B cell (primary cell): Measurements from ENCODE around the gene PAF1. TPM values are rescaled to one million over a fixed set of nuclear protein-coding genes. Genes with fewer than 3 reads are reported as not detected.

Experiments used
- ATAC-seq: fragments of 200-7000 bp; cut with Tn5 transposase; one replicate; pipeline ENCODE4 v1.10.0; 2021; ENCODE audit warnings: low read depth, mild to moderate bottlenecking, moderate number of reproducible peaks, moderate library complexity
- CTCF ChIA-PET: fragments of 350-600 bp; sonication (Branson Sonifier 250); formaldehyde crosslinking; loops from one replicate; lab custom pipeline; 2021; ENCODE audit warnings: antibody characterized with exemption, inconsistent platforms; lab: Charles Lee
- POLR2A ChIA-PET: fragments of 350-600 bp; sonication (Branson Sonifier 250); formaldehyde crosslinking; loops from one replicate; lab custom pipeline; 2021; ENCODE audit warnings: antibody characterized with exemption; lab: Charles Lee
- DNase-seq: peaks from one replicate; pipeline ENCODE4 v3.0.0; 2013
- H2AFZ ChIP-seq: 2 replicates; pipeline ENCODE4 v1.6.1; 2012; ENCODE audit warnings: mild to moderate bottlenecking, low read depth, low read length; ENCODE audit not compliant: insufficient read depth, poor library complexity, severe bottlenecking
- H3K27ac ChIP-seq, 2 donors: 1 replicate in 1 of 2; 2 replicates in 1 of 2; pipeline ENCODE4 v1.5.1; 2012 to 2013; ENCODE audit warnings: low read length in 2 of 2, mild to moderate bottlenecking in 2 of 2, moderate library complexity in 1 of 2
- H3K27me3 ChIP-seq, 4 experiments: fragments of 200-600 bp in 1 of 4; sonication (generic) in 1 of 4; replicated peaks in 1 of 4; 1 replicate in 2 of 4; 2 replicates in 2 of 4; pipeline versions ENCODE4 v1.6.1 to v1.7.0; 2013 to 2016; ENCODE audit warnings: low read length in 3 of 4, mild to moderate bottlenecking in 2 of 4, mixed read lengths in 1 of 4, moderate library complexity in 1 of 4; ENCODE audit not compliant: insufficient read depth in 4 of 4, control insufficient read depth in 3 of 4; ENCODE audit errors: control extremely low read depth in 1 of 4
- H3K36me3 ChIP-seq, 2 experiments: replicated peaks in 1 of 2; 1 replicate in 1 of 2; 2 replicates in 1 of 2; pipeline versions ENCODE4 v1.6.1 to v1.7.1; 2013; ENCODE audit warnings: low read length in 1 of 2; ENCODE audit not compliant: insufficient read depth in 2 of 2, control insufficient read depth in 1 of 2; ENCODE audit errors: control extremely low read depth in 1 of 2, extremely low read depth in 1 of 2
- H3K4me1 ChIP-seq, 2 donors: fragments of 200-600 bp in 1 of 2; sonication (generic) in 1 of 2; 1 replicate in 1 of 2; 2 replicates in 1 of 2; pipeline versions ENCODE4 v1.5.1 to v1.6.1; 2013 to 2017; ENCODE audit warnings: low read length in 2 of 2; ENCODE audit not compliant: control insufficient read depth in 2 of 2, insufficient read depth in 2 of 2
- H3K4me2 ChIP-seq: replicated peaks from 2 replicates; pipeline ENCODE3; 2012; ENCODE audit warnings: mild to moderate bottlenecking, low read depth, low read length; ENCODE audit not compliant: poor library complexity, severe bottlenecking
- H3K4me3 ChIP-seq, 5 experiments: fragments of 200-600 bp in 1 of 5; sonication (generic) in 1 of 5; 1 replicate in 3 of 5; 2 replicates in 2 of 5; pipeline versions ENCODE4 v1.5.1 to v1.7.0; 2011 to 2016; ENCODE audit warnings: low read length in 4 of 5, mild to moderate bottlenecking in 4 of 5, low read depth in 2 of 5, control low read depth in 1 of 5, moderate library complexity in 1 of 5; ENCODE audit not compliant: insufficient read depth in 1 of 5; ENCODE audit errors: control extremely low read depth in 1 of 5, extremely low read depth in 1 of 5
- H3K79me2 ChIP-seq: fragments of 200-600 bp; sonication (generic); one replicate; pipeline ENCODE4 v1.6.0; 2016; ENCODE audit warnings: low read length; ENCODE audit not compliant: control insufficient read depth, insufficient read depth
- H3K9ac ChIP-seq: fragments of 200-600 bp; sonication (generic); 2 replicates; pipeline ENCODE4 v1.6.1; 2017; ENCODE audit warnings: mild to moderate bottlenecking, low read length, moderate library complexity
- H3K9me3 ChIP-seq, 3 donors: one replicate each; pipeline versions ENCODE4 v1.6.1 to v1.7.1; 2013; ENCODE audit warnings: low read length in 2 of 3; ENCODE audit not compliant: control insufficient read depth in 2 of 3, insufficient read depth in 1 of 3; ENCODE audit errors: control extremely low read depth in 1 of 3
- H4K20me1 ChIP-seq: 2 replicates; pipeline ENCODE4 v1.6.0; 2012; ENCODE audit warnings: mild to moderate bottlenecking, low read length; ENCODE audit not compliant: insufficient read depth, control insufficient read depth, poor library complexity, severe bottlenecking
- H3K27ac Mint-ChIP-seq: one replicate; pipeline ENCODE4 v1.8.0; 2021; ENCODE audit warnings: mixed read lengths
- H3K27me3 Mint-ChIP-seq: one replicate; pipeline ENCODE4 v1.8.0; 2021; ENCODE audit warnings: mixed read lengths
- H3K4me1 Mint-ChIP-seq: one replicate; pipeline ENCODE4 v1.8.0; 2021; ENCODE audit warnings: mixed read lengths
- H3K4me3 Mint-ChIP-seq: one replicate; pipeline ENCODE4 v1.8.0; 2021; ENCODE audit warnings: mixed read lengths
- H3K9me3 Mint-ChIP-seq: one replicate; pipeline ENCODE4 v1.8.0; 2022; ENCODE audit warnings: mixed read lengths; ENCODE audit not compliant: insufficient read depth
- EZH2 ChIP-seq: IDR thresholded peaks from 2 replicates; pipeline ENCODE4 v1.6.1; 2012; ENCODE audit warnings: borderline replicate concordance, low read depth, mild to moderate bottlenecking, moderate library complexity, low read length; ENCODE audit not compliant: insufficient read depth, poor library complexity, severe bottlenecking
- WGBS: methylation state at CpG from one replicate; pipeline ENCODE4 v1.1.5; 2013; ENCODE audit warnings: missing lambda C conversion rate; ENCODE audit not compliant: insufficient coverage; 5-methylcytosine and 5-hydroxymethylcytosine counted together
- intact Hi-C: fragments of 100-400 bp; cut with micrococcal nuclease; formaldehyde crosslinking; loops from one replicate; pipeline ENCODE4 v1.10.0; 2022
- polyA plus RNA-seq: library from polyadenylated mRNA; depleted of rRNA; stranded (reverse); fragments of >200 nt; gene quantifications from 2 replicates; pipeline ENCODE4 v1.2.3, GENCODE V29; 2012
- total RNA-seq, 2 donors: library from RNA; stranded (reverse); fragments of 120-200 nt in 1 of 2; gene quantifications; 1 replicate in 1 of 2; 2 replicates in 1 of 2; pipeline versions ENCODE4 v1.2.3 to v1.2.4, GENCODE V29; 2013 to 2022
- TF ChIP-seq, protein P1 (sequence below): fragments of 200-600 bp; IDR thresholded peaks from one replicate; pipeline ENCODE4 v1.8.0; 2022; ENCODE audit warnings: antibody characterized with exemption, mild to moderate bottlenecking

PAF1 gene
- total and polyA plus RNA-seq, 2 donors (not counting 1 experiment from before 2014, with no cell fraction given): 59.9 to 387 TPM

DNA sequence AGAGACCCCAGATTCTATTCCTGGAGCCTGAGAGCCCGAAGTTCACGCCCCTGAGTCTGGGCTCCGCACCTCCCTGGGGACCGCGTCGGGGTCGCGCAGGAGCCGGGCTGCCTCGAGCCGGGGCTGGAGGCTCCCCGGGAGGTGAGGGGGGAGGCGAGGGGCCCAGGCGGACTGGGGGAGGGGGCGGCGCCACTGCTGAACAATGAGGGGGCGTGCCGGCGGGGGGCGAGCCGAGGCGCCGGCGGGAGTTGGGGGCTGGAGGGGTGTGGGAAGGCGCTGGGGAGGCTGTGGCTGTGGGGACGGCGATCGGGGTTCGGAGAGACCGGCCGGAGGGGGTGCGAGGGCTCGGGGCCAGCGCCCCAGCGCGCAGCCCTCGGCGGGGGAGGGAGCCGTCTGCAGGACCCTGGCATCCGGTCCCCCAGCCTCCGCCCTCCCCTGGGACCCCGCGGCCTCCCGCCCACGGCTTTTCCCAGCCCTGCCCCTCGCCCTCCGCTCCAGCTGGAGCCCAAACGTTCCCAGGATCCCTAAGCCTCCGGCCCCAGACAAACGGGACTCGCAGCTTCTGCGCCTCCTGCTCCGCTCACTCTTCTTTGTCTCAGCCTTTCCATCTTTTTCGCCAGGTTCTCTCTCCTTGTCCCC, 22.5 kb upstream of the PAF1 start:
- Mint-ChIP-seq H3K4me1 (peaks cover 49% of the 10 kb centered on the region), H3K9me3 (no peaks in the 10 kb centered on the region), H3K27me3 (no peaks in the 10 kb centered on the region), H3K4me3 (peak overlapping the region; percentile 94), H3K27ac (peak overlapping the region; percentile 99)
- 4% methylated on average over 48 of the region's 54 CpGs for WGBS
- peak overlapping the region; percentile 96 for H3K9ac ChIP-seq
- ATAC-seq: no peak
- peak overlapping the region; percentile 100 for H3K4me2 ChIP-seq
- H3K4me3 ChIP-seq: peak overlapping the region; percentile 74 to 93 (median 92)
- peak overlapping the region; percentile 96 to 100 for H3K27ac ChIP-seq
- POLR2A ChIA-PET: interaction anchor here (1.0 to 2.5 kb wide), 4 partner anchors 9 to 22 kb away, joined by 3 to 54 read pairs (median 5); partner anchors contain the start of gene RPS16
- no peaks in the 10 kb centered on the region for H3K27me3 ChIP-seq
- no peak for TF ChIP-seq EZH2
- TF ChIP-seq, protein P1, sequence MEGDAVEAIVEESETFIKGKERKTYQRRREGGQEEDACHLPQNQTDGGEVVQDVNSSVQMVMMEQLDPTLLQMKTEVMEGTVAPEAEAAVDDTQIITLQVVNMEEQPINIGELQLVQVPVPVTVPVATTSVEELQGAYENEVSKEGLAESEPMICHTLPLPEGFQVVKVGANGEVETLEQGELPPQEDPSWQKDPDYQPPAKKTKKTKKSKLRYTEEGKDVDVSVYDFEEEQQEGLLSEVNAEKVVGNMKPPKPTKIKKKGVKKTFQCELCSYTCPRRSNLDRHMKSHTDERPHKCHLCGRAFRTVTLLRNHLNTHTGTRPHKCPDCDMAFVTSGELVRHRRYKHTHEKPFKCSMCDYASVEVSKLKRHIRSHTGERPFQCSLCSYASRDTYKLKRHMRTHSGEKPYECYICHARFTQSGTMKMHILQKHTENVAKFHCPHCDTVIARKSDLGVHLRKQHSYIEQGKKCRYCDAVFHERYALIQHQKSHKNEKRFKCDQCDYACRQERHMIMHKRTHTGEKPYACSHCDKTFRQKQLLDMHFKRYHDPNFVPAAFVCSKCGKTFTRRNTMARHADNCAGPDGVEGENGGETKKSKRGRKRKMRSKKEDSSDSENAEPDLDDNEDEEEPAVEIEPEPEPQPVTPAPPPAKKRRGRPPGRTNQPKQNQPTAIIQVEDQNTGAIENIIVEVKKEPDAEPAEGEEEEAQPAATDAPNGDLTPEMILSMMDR: no peak
- intact Hi-C loops: loop anchor here (5.0 kb wide), 2 partner anchors 796 to 1364 kb away; partner anchors contain the start of genes EIF3K, MAP4K1, MIA and RAB4B
- H3K79me2 ChIP-seq: peaks cover 16% of the 10 kb centered on the region
- peak; percentile 62 for DNase-seq
- H4K20me1 ChIP-seq: peaks cover 11% of the 10 kb centered on the region
- H3K9me3 ChIP-seq: peaks cover 0 to 2% (median 0%) of the 10 kb centered on the region in 3 donors
- peaks cover 24 to 39% of the 10 kb centered on the region in 2 donors for H3K4me1 ChIP-seq
- H3K36me3 ChIP-seq: peaks cover 0 to 18% of the 10 kb centered on the region in 2 experiments
- H2AFZ ChIP-seq: peak overlapping the region; percentile 72
- CTCF ChIA-PET: interaction anchor here (1.2 to 3.2 kb wide), 4 partner anchors 11 to 119 kb away, joined by 4 to 11 read pairs (median 6); partner anchors contain the start of genes EID2B and RPS16
